Measurements from ENCODE around the gene CNR2.
A peak's percentile ranks its signal among the peaks of the same experiment; 100 is the strongest.
"Not testable (repeated sequence)": the region's sequence is repeated elsewhere in the genome, so short reads cannot be mapped to it uniquely, and the experiment has no call there.

Gene CNR2

GRCh38 chr1:23826590-23826989, 86.6 kb downstream of the CNR2 start:
- FAIRE-seq, result not testable (repeated sequence)

- no peak for FAIRE-seq
Observed at GRCh38 chr1:23825762-23826522, 87.2 kb downstream of the CNR2 start.

- FAIRE-seq, result peak; percentile 40
Observed at GRCh38 chr1:23825076-23825761, 87.9 kb downstream of the CNR2 start, which contains the start of gene HMGCL. Gene HMGCL, minus strand, starts transcription at chr1:23825429. Its CDS starts 14 bp downstream, at chr1:23825415.

- no peak for FAIRE-seq
Observed at GRCh38 chr1:23824711-23825075, 88.5 kb downstream of the CNR2 start.

- no peak for FAIRE-seq
Observed at GRCh38 chr1:23823767-23824166, 89.4 kb downstream of the CNR2 start.

Data from TTC549 (cell line).